Kidney (tissue), 14 donors: ENCODE measurements around the gene STT3A. TPM values are rescaled to one million over a fixed set of nuclear protein-coding genes. Genes with fewer than 3 reads are reported as not detected.

ENCODE experiments used
- DNase-seq, 5 donors: peaks; one replicate each; pipeline ENCODE4 v3.0.0-alpha.2; 2013 to 2020
- FAIRE-seq: peaks from 2 replicates; lab custom pipeline; 2012; peaks lifted over from hg19 to GRCh38; lab: Jason Lieb, UNC
- H3K27ac ChIP-seq, 2 donors: one replicate each; pipeline ENCODE4 v1.7.0; 2013; ENCODE audit warnings: low read depth in 2 of 2, low read length in 2 of 2, inconsistent platforms in 1 of 2
- H3K27me3 ChIP-seq: one replicate; pipeline ENCODE4 v1.7.1; 2013; ENCODE audit warnings: low read length, inconsistent platforms; ENCODE audit not compliant: control insufficient read depth, insufficient read depth
- H3K36me3 ChIP-seq, 3 donors: one replicate each; pipeline versions ENCODE4 v1.7.0 to v1.7.1; 2013; ENCODE audit warnings: low read length in 3 of 3, control low read depth in 1 of 3, inconsistent platforms in 1 of 3; ENCODE audit not compliant: insufficient read depth in 3 of 3, control insufficient read depth in 2 of 3
- H3K4me1 ChIP-seq, 3 donors: one replicate each; pipeline versions ENCODE4 v1.7.0 to v1.7.1; 2013; ENCODE audit warnings: low read length in 3 of 3, inconsistent platforms in 1 of 3, low read depth in 1 of 3; ENCODE audit not compliant: control insufficient read depth in 2 of 3, insufficient read depth in 2 of 3
- H3K4me3 ChIP-seq, 3 donors: one replicate each; pipeline versions ENCODE4 v1.7.0 to v1.8.1; 2013; ENCODE audit warnings: low read length in 3 of 3, control low read depth in 1 of 3, inconsistent platforms in 1 of 3
- H3K9ac ChIP-seq, 3 donors: one replicate each; pipeline versions ENCODE4 v1.7.0 to v1.7.1; 2013; ENCODE audit warnings: low read length in 3 of 3, control low read depth in 1 of 3, inconsistent platforms in 1 of 3
- H3K9me3 ChIP-seq, 3 donors: one replicate each; pipeline versions ENCODE4 v1.7.0 to v1.7.1; 2013; ENCODE audit warnings: low read length in 3 of 3, control low read depth in 1 of 3, inconsistent platforms in 1 of 3; ENCODE audit not compliant: control insufficient read depth in 2 of 3, insufficient read depth in 1 of 3
- CTCF ChIP-seq: IDR thresholded peaks from 3 replicates; pipeline ENCODE4 v1.5.1; 2012; ENCODE audit warnings: mild to moderate bottlenecking, moderate library complexity, borderline replicate concordance; ENCODE audit not compliant: insufficient read depth; ENCODE audit errors: extremely low read depth
- intact Hi-C: fragments of 100-400 bp; cut with DNase I; formaldehyde crosslinking; loops from one replicate; pipeline ENCODE4 v1.11.1; 2022
- polyA plus RNA-seq: library from polyadenylated mRNA; stranded (reverse); fragments of 350-450 nt; fragmentation: Illumina TruSeq; extraction: RNeasy Lipid Tissue Mini Kit (QIAGEN cat#74804); gene quantifications from one replicate; pipeline ENCODE4 v1.2.3, GENCODE V29; 2014; ENCODE audit warnings: low read depth, low replicate concordance; ENCODE audit not compliant: insufficient read depth
- total RNA-seq: library from RNA; stranded (reverse); fragmentation: NEBNext Ultra II Directional; extraction: Animal tissue kit (Norgen Biotek cat#: 25700); gene quantifications from one replicate; pipeline ENCODE4 v1.2.1, GENCODE V29; 2021
- donor health status: control.
- donor health status: control.
- donor health status: control.
- donor health status: control.
- donor health status: control.
- donor health status: DM: yes; HTN: yes; CAD: no.
- donor health status: Normal renal cell carcinoma (clear cell type).

Gene STT3A
- total and polyA plus RNA-seq, 2 donors from 2014 or later = 65.0 to 125 TPM

- intact Hi-C loops = no loop called here
- Histone ChIP-seq H3K27ac (no peak overlapping the region), H3K27me3 (no peaks in the 10 kb centered on the region), H3K36me3 (no peaks in the 10 kb centered on the region), H3K9ac (no peak overlapping the region), H3K4me3 (no peak overlapping the region), H3K4me1 (no peaks in the 10 kb centered on the region), H3K9me3 (peaks cover 0 to 3% (median 1%) of the 10 kb centered on the region in 3 donors)
- no peak for FAIRE-seq
- no peak for TF ChIP-seq CTCF
- DNase-seq = no peak
Measured at GRCh38 chr11:125671561-125671960, 78.9 kb downstream of the STT3A start.

Other genes starting within 250 kb of the STT3A start
- 12.5 TPM for gene FEZ1, start 96.6 kb upstream of the STT3A start, total RNA-seq
- gene FEZ1, start 96.6 kb upstream of the STT3A start, polyA plus RNA-seq = 17.4 TPM
- gene EI24, start 23.4 kb upstream of the STT3A start, total RNA-seq = 69.1 TPM
- gene EI24, start 23.4 kb upstream of the STT3A start, polyA plus RNA-seq = 63.3 TPM
- 4.9 TPM for gene CHEK1, start 32.3 kb downstream of the STT3A start, total RNA-seq
- gene CHEK1, start 32.3 kb downstream of the STT3A start, polyA plus RNA-seq = 4.6 TPM
- gene ACRV1, start 88.0 kb downstream of the STT3A start, total RNA-seq = not detected
- not detected for gene ACRV1, start 88.0 kb downstream of the STT3A start, polyA plus RNA-seq
- not detected for gene PATE1, start 153.4 kb downstream of the STT3A start, total RNA-seq
- gene PATE1, start 153.4 kb downstream of the STT3A start, polyA plus RNA-seq = not detected
- gene PATE2, start 186.0 kb downstream of the STT3A start, total RNA-seq = not detected
- gene PATE2, start 186.0 kb downstream of the STT3A start, polyA plus RNA-seq = not detected
- not detected for gene PATE3, start 195.3 kb downstream of the STT3A start, total RNA-seq
- gene PATE3, start 195.3 kb downstream of the STT3A start, polyA plus RNA-seq = not detected
- gene PATE4, start 240.5 kb downstream of the STT3A start, total RNA-seq = not detected
- gene PATE4, start 240.5 kb downstream of the STT3A start, polyA plus RNA-seq = not detected